ENCODE measurements around the gene REXO5.
A peak's percentile ranks its signal among the peaks of the same experiment; 100 is the strongest.

Gene REXO5

GRCh38 chr16:20897922-20898321, 91.6 kb downstream of the REXO5 start:
- Histone ChIP-seq H3K9me3 (ENCODE audit: control insufficient read depth, low read length) (no peaks in the 10 kb centered on the region), H3K4me2 (ENCODE audit: low read length) (no peak overlapping the region), H3K79me2 (peaks cover 25% of the 10 kb centered on the region), H3K4me1 (peaks cover 20% of the 10 kb centered on the region), H3K36me3 (ENCODE audit: control insufficient read depth, insufficient read depth, low read length) (no peaks in the 10 kb centered on the region), H3K27me3 (ENCODE audit: control insufficient read depth, insufficient read depth, low read length) (no peaks in the 10 kb centered on the region), H3K9ac (no peak overlapping the region), H2AFZ (no peak overlapping the region), H3K27ac (no peak overlapping the region), H3K4me3 (ENCODE audit: low read depth, low read length) (no peak overlapping the region)
- no peak for TF ChIP-seq CTCF (IDR thresholded peaks at IDR 0.05)

- no peak for TF ChIP-seq CTCF (IDR thresholded peaks at IDR 0.05)
- H3K4me1 ChIP-seq = peaks cover 26% of the 10 kb centered on the region
These were observed 92.7 kb downstream of the REXO5 start for GRCh38 chr16:20899071-20899470.

More at GRCh38 chr16:20899071-20899470, 92.7 kb downstream of the REXO5 start:
- no peaks in the 10 kb centered on the region for H3K9me3 ChIP-seq (ENCODE audit: control insufficient read depth, low read length)
- H3K27me3 ChIP-seq (ENCODE audit: control insufficient read depth, insufficient read depth, low read length) = no peaks in the 10 kb centered on the region
- no peak overlapping the region for H3K9ac ChIP-seq
- peak overlapping the region; percentile 96 for H3K27ac ChIP-seq
- peak overlapping the region; percentile 96 for H3K4me3 ChIP-seq (ENCODE audit: low read depth, low read length)
- H3K4me2 ChIP-seq (ENCODE audit: low read length) = peak overlapping the region; percentile 90
- peaks cover 14% of the 10 kb centered on the region for H3K79me2 ChIP-seq
- H3K36me3 ChIP-seq (ENCODE audit: control insufficient read depth, insufficient read depth, low read length) = no peaks in the 10 kb centered on the region
- no peak overlapping the region for H2AFZ ChIP-seq
